Measurements from ENCODE around the gene PWP1. TPM values are rescaled to one million over a fixed set of nuclear protein-coding genes. Genes with fewer than 3 reads are reported as not detected.

The PWP1 gene
- total and polyA plus RNA-seq, 2 experiments from 2014 or later: 110 to 211 TPM

GRCh38 chr12:107684029-107684795 lies 1.4 kb upstream of the PWP1 start:
- DNase-seq (ENCODE audit: low spot score) (no peak), ATAC-seq (no peak)
- peaks cover 7% of the 10 kb centered on the region for H4K20me1 ChIP-seq (replicated peaks; ENCODE audit: insufficient read depth)
- H3K4me3 ChIP-seq: peak overlapping the region; percentile 91; the same call in 1 of the 2 replicates
- no peak for TF ChIP-seq REST (IDR thresholded peaks at IDR 0.05; ENCODE audit: unreplicated experiment)
- TF ChIP-seq ZNF331 (CRISPR knock-in tag; IDR thresholded peaks at IDR 0.05; ENCODE audit: low read depth): no peak
- TF ChIP-seq JUNB (IDR thresholded peaks at IDR 0.05; ENCODE audit: unreplicated experiment): no peak
- TF ChIP-seq NANOG (IDR thresholded peaks at IDR 0.05; ENCODE audit: borderline replicate concordance): no peak
- no peak for TF ChIP-seq ZNF462 (CRISPR knock-in tag; IDR thresholded peaks at IDR 0.05)
- no peak overlapping the region for H2AFZ ChIP-seq
- Mint-ChIP-seq H3K27ac (peak overlapping the region; percentile 100), H3K36me3 (ENCODE audit: low read depth) (peaks cover 13% of the 10 kb centered on the region), H3K4me1 (peaks cover 14% of the 10 kb centered on the region), H3K4me3 (peak overlapping the region; percentile 84), H3K27me3 (ENCODE audit: insufficient read depth, low read depth, poor library complexity) (peaks cover 14% of the 10 kb centered on the region), H3K9me3 (peaks cover 8% of the 10 kb centered on the region; the same call in 2 of the 3 replicates)
- H3K9me2 ChIP-seq (ENCODE audit: insufficient read depth): no peaks in the 10 kb centered on the region
- H3K27me3 ChIP-seq (ENCODE audit: insufficient read depth): no peaks in the 10 kb centered on the region
- peaks cover 12% of the 10 kb centered on the region for H3K36me3 ChIP-seq (ENCODE audit: insufficient read depth)
- peaks cover 9% of the 10 kb centered on the region for H3K4me1 ChIP-seq (ENCODE audit: insufficient read depth)
- H3F3A ChIP-seq (replicated peaks; ENCODE audit: low read depth): 0 out of 2 replicates have a peak, but pooled peaks cover 2% of the 10 kb centered on the region
- peak overlapping the region; percentile 80 for H3K4me2 ChIP-seq
- peaks cover 21% of the 10 kb centered on the region for H3K79me2 ChIP-seq (replicated peaks; ENCODE audit: insufficient read depth)
- peak overlapping the region; percentile 98 for H3K27ac ChIP-seq (ENCODE audit: low read depth)

All from GM23338 (cell line).